Mucosa of rectum (tissue), 2 donors: Measurements from ENCODE around the gene SMAGP.
"Not testable (repeated sequence)": the region's sequence is repeated elsewhere in the genome, so short reads cannot be mapped to it uniquely, and the experiment has no call there.

ENCODE experiments used
- H3K27ac ChIP-seq, 2 donors: one replicate each; pipeline ENCODE4 v1.7.0; 2013; ENCODE audit warnings: inconsistent platforms in 2 of 2, low read depth in 2 of 2, low read length in 2 of 2
- H3K27me3 ChIP-seq, 2 donors: one replicate each; pipeline ENCODE4 v1.7.0; 2013; ENCODE audit warnings: low read length in 2 of 2; ENCODE audit not compliant: control insufficient read depth in 2 of 2, insufficient read depth in 2 of 2
- H3K36me3 ChIP-seq, 2 donors: one replicate each; pipeline ENCODE4 v1.7.0; 2013; ENCODE audit warnings: low read length in 2 of 2; ENCODE audit not compliant: control insufficient read depth in 2 of 2, insufficient read depth in 2 of 2
- H3K4me1 ChIP-seq, 2 donors: one replicate each; pipeline ENCODE4 v1.7.0; 2013; ENCODE audit warnings: low read length in 2 of 2, mild to moderate bottlenecking in 1 of 2; ENCODE audit not compliant: control insufficient read depth in 2 of 2, insufficient read depth in 2 of 2
- H3K4me3 ChIP-seq, 2 donors: one replicate each; pipeline ENCODE4 v1.7.0; 2013; ENCODE audit warnings: low read length in 2 of 2
- H3K9ac ChIP-seq, 2 donors: one replicate each; pipeline ENCODE4 v1.7.0; 2013; ENCODE audit warnings: low read length in 2 of 2, low read depth in 1 of 2, mild to moderate bottlenecking in 1 of 2
- H3K9me3 ChIP-seq, 2 donors: one replicate each; pipeline ENCODE4 v1.7.0; 2013; ENCODE audit warnings: low read length in 2 of 2; ENCODE audit not compliant: control insufficient read depth in 2 of 2
- donor health status: healthy.
- donor health status: Normal muscosa, but diverticular disease.

Gene SMAGP

GRCh38 chr12:51242876-51243275, 27.3 kb downstream of the SMAGP start:
- Histone ChIP-seq H3K9ac (no peak overlapping the region), H3K36me3 (peaks cover 45 to 48% of the 10 kb centered on the region in 2 donors), H3K4me3 (no peak overlapping the region), H3K27ac (no peak overlapping the region), H3K27me3 (no peaks in the 10 kb centered on the region), H3K9me3 (no peaks in the 10 kb centered on the region), H3K4me1 (peaks cover 18 to 23% of the 10 kb centered on the region in 2 donors)

GRCh38 chr12:51242120-51242519, 28.1 kb downstream of the SMAGP start:
- H3K9me3 ChIP-seq: no peaks in the 10 kb centered on the region
- H3K9ac ChIP-seq: no peak overlapping the region
- no peak overlapping the region for H3K4me3 ChIP-seq
- no peaks in the 10 kb centered on the region for H3K27me3 ChIP-seq
- H3K36me3 ChIP-seq: peaks cover 42 to 48% of the 10 kb centered on the region in 2 donors
- no peak overlapping the region for H3K27ac ChIP-seq
- peaks cover 13 to 18% of the 10 kb centered on the region in 2 donors for H3K4me1 ChIP-seq

GRCh38 chr12:51240971-51241370, 29.2 kb downstream of the SMAGP start:
- peaks cover 40 to 42% of the 10 kb centered on the region in 2 donors for H3K36me3 ChIP-seq

GRCh38 chr12:51238510-51239334, 31.5 kb downstream of the SMAGP start, which contains the start of gene DAZAP2:
TSS of gene DAZAP2 (plus strand) at chr12:51238826. CDS start at chr12:51238908, 82 bp downstream.
- no peaks in the 10 kb centered on the region for H3K9me3 ChIP-seq
- peak within 1 kb of the TSS; percentile 100 for H3K27ac ChIP-seq
- peak within 1 kb of the TSS; percentile 100 for H3K9ac ChIP-seq
- peaks cover 13 to 15% of the 10 kb centered on the region in 2 donors for H3K4me1 ChIP-seq
- H3K4me3 ChIP-seq: peak within 1 kb of the TSS; percentile 98 to 99
- peaks cover 27 to 34% of the 10 kb centered on the region in 2 donors for H3K36me3 ChIP-seq
- H3K27me3 ChIP-seq: no peaks in the 10 kb centered on the region

More at GRCh38 chr12:51240971-51241370, 29.2 kb downstream of the SMAGP start:
- Histone ChIP-seq H3K9me3 (no peaks in the 10 kb centered on the region), H3K4me3 (no peak overlapping the region), H3K27ac (no peak overlapping the region), H3K9ac (no peak overlapping the region), H3K4me1 (peaks cover 13 to 15% of the 10 kb centered on the region in 2 donors), H3K27me3 (no peaks in the 10 kb centered on the region)

GRCh38 chr12:51238037-51238509, 32.1 kb downstream of the SMAGP start:
- no peaks in the 10 kb centered on the region for H3K27me3 ChIP-seq
- no peaks in the 10 kb centered on the region for H3K9me3 ChIP-seq
- H3K4me3 ChIP-seq: peak overlapping the region; percentile 73 to 99
- H3K4me1 ChIP-seq: peaks cover 13 to 15% of the 10 kb centered on the region in 2 donors
- peak overlapping the region; percentile 100 for H3K27ac ChIP-seq
- H3K9ac ChIP-seq: peak overlapping the region; percentile 65
- H3K36me3 ChIP-seq: peaks cover 26 to 34% of the 10 kb centered on the region in 2 donors

- Histone ChIP-seq H3K27ac (no peak overlapping the region), H3K36me3 (peaks cover 0 to 2% of the 10 kb centered on the region in 2 donors), H3K9ac (no peak overlapping the region), H3K4me1 (peaks cover 0 to 6% of the 10 kb centered on the region in 2 donors), H3K9me3 (no peaks in the 10 kb centered on the region), H3K27me3 (no peaks in the 10 kb centered on the region), H3K4me3 (no peak overlapping the region)
These were observed 35.7 kb downstream of the SMAGP start for GRCh38 chr12:51234530-51234929.

- H3K4me3 ChIP-seq: no peak overlapping the region
- H3K9ac ChIP-seq: no peak overlapping the region
- no peaks in the 10 kb centered on the region for H3K4me1 ChIP-seq
- no peaks in the 10 kb centered on the region for H3K9me3 ChIP-seq
- H3K27me3 ChIP-seq: no peaks in the 10 kb centered on the region
- no peaks in the 10 kb centered on the region for H3K36me3 ChIP-seq
- H3K27ac ChIP-seq: no peak overlapping the region
These were observed 37.6 kb downstream of the SMAGP start for GRCh38 chr12:51232642-51233041.

GRCh38 chr12:51229116-51229809, 41.0 kb downstream of the SMAGP start:
- H3K36me3 ChIP-seq: no peaks in the 10 kb centered on the region
- no peak overlapping the region for H3K9ac ChIP-seq
- no peak overlapping the region for H3K27ac ChIP-seq
- no peaks in the 10 kb centered on the region for H3K27me3 ChIP-seq
- no peaks in the 10 kb centered on the region for H3K4me1 ChIP-seq
- no peaks in the 10 kb centered on the region for H3K9me3 ChIP-seq
- H3K4me3 ChIP-seq: no peak overlapping the region

- Histone ChIP-seq H3K9ac (no peak overlapping the region), H3K4me3 (no peak overlapping the region), H3K36me3 (no peaks in the 10 kb centered on the region), H3K27ac (no peak overlapping the region), H3K4me1 (no peaks in the 10 kb centered on the region), H3K27me3 (no peaks in the 10 kb centered on the region), H3K9me3 (no peaks in the 10 kb centered on the region)
These were observed 42.3 kb downstream of the SMAGP start for GRCh38 chr12:51227962-51228361.

- not testable (repeated sequence) for H3K27me3 ChIP-seq, H3K4me1 ChIP-seq, H3K9ac ChIP-seq, H3K4me3 ChIP-seq, H3K9me3 ChIP-seq, H3K36me3 ChIP-seq, H3K27ac ChIP-seq
These were observed 43.1 kb downstream of the SMAGP start for GRCh38 chr12:51227112-51227511.
